GM21515 (cell line): Measurements from ENCODE around the gene KERA.

ENCODE experiments used
- ATAC-seq: cut with Tn5 transposase; IDR thresholded peaks from one replicate; pipeline ENCODE4 v1.9.1; 2021; ENCODE audit not compliant: unreplicated experiment

Gene KERA

DNA sequence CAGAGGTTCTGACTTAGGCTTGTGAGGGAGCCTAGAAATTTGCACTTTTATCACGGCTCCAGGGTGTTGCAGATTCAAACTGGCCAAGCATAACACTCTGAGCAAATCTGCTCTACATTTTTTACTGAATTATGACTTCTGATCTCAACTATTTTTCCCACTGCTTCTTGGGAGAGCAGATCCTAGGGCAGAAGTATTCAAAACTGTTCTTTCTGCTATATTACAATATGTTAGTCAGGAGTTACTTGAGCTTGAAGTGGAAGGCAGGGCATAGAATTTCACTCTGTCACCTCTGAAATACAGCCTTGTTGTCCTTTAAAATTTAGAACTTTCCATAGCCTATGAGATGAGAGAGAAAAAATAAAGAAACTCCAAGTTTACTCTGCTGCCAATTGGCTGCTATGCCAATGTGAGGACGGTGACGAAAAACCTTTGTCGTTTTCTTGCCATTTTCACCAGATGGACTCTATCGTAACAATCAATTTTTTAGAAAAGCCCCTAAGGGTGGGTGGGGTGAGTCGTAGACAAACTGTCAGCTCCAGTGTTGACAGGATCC, 16.4 kb upstream of the KERA start:
- ATAC-seq: no peak

DNA sequence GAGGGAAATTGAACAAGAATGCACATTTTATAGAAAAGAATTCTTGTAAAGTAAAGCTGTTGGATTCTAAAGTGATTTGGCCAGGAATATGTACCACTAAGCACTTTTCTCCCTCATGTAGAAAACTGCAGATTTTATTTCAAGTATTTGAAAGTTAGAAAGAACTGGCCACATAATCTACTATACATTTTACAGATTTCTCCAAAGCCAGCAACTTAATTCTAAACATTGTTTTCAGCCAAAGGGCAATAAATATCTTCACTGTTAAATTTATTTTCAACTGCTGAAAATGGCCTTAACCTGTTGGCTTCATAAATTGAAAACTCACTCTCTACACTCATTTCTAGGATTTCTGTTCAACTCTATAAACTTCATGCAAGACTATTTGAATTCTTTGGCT, 15.6 kb upstream of the KERA start:
- no peak for ATAC-seq

DNA sequence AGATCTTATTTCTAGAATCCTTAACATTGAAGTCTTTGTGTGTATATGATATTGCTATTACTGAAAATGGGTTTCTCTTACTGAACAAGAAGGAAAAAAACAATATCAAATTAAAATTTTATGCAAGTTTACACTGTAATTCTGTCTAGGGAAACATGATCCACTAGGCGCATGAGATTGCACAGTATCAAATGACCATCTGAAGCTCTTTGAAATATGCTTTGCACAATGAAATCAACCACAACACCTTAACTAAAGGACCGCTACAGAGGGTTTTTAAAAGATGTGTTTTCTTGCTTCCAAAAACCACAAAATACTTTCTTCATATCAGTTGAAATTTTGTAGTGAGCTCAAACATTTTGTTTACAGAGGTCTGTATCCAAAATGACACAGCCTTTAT, 15.1 kb upstream of the KERA start:
- ATAC-seq: no peak

DNA sequence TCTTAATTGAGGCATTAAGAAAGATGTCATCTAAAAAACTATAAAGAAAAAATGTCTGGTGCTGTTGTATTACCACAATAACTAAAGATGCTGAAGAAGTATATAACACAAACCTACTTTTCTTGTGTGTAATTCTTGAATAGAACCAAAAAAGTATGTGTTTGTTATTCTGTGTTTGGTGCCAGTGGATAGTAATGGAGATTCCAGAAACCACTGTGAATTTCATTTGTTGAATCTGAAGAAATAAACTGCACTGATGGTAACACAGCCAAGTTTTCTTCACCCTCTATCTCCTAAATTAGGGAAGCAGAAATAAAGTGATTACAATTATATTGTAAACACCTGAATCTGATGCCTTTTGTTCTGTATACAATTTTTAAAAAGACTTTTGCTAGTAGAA, 13.1 kb upstream of the KERA start:
- no peak for ATAC-seq

DNA sequence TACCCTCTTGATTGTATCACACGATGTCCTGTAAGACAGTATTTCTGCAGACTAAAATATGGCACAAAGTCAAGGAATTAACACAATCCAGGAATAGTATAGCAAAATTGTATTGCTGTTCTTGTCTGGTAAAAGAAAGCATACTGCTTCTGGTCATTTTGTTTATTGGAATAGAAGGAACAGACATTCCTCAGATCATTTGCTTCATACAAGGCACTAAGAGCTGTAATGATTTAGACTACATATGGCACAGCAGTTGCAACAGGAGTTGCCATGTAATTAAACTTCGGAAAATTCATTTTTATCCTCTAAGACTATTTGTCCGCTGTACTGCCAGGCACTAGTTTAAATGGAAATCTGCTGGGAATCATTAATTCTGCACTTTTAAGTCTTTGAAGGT, 7.6 kb upstream of the KERA start:
- ATAC-seq: no peak

DNA sequence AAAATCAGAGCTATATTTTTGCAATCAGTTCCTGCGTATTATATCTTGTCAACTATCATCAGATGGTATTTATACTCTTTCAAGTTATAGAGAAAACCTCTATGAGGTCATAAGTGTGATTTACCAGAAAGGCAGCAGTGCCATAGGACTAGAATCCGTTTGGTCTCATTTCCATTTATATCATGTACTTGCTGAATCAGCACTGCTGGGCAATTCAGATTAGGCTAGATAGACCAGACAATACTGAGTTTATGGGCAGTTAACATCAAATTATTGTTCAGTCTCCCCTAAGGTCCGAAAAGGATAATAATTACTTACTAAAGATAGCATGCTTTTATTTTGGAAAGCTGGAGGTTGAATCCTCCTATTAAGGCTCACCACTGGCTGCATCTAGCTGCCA, 6.8 kb upstream of the KERA start:
- no peak for ATAC-seq

DNA sequence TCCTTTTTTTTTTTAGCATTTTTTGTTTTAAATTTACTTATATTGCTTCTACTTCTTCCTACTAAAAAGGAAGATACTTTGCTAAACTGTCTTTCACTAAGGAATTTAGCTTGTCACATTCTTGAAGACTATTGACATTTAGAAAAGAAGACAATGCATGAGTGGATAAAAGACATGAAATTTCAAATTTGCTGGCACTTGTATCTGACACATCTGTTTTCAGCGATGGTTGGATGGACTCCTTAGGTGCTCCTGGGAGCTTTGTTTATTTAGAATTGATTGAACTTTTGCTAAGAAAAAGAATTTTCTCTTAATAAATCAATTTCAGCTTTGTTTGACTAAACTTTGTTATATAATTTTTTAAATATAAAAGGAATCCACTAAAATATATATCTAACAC, 3.3 kb upstream of the KERA start:
- no peak for ATAC-seq

DNA sequence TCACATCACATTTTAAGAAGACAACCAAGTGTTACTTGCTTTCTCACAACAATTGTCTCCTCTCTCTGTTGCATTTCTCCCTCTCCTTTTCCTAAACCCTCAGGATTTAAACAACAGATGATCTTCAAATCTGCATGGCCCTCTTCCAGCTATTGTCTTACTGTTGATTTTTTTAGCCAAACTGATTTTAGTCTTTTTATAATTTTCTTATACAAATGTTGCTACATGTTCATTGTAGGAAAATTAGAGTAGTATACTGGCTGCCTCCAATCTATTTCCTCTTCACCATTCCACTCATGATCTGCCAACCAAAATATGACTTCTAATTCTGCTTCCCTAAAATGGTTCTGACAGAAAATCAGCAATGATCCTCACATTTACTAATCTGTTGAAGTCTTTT, 1.4 kb upstream of the KERA start:
- ATAC-seq: no peak

DNA sequence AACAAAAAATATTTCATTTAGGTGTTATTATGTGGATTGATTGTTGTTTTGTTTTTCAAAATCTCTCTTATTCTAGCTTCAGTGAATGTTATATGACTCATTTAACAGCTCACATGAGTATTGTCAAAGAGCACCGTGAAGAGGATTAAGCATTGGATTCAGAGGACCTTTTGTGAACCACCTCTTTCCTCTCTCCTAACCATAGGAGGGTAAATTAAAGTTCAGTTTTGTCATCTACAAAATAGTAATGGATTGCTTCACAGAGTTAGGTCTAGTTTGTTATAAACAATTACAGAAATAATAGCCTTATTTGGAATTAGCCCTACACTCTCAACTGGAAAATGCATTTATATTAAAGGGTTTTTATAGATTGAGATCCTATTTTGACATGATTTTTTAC, 962 bp upstream of the KERA start:
- no peak for ATAC-seq

DNA sequence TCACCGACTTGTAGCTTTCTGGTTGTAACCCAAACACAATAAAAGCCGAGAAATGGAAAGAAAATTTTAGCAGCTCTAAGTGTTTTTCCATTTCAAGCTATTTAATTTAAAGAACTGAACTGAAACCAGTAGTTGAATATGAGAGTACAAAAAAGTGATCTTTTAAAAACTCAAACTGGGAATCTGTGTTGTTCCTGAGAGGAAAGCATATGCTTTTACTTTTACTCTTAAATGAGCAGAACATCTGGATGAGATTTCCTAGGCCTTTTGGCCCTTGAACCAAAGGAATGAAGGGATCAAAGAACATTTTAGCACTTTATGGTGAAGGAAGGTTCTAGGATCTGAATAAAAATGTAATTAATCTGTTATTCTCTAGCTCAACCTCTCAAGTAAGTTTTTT, 1.3 kb downstream of the KERA start:
- ATAC-seq: no peak

DNA sequence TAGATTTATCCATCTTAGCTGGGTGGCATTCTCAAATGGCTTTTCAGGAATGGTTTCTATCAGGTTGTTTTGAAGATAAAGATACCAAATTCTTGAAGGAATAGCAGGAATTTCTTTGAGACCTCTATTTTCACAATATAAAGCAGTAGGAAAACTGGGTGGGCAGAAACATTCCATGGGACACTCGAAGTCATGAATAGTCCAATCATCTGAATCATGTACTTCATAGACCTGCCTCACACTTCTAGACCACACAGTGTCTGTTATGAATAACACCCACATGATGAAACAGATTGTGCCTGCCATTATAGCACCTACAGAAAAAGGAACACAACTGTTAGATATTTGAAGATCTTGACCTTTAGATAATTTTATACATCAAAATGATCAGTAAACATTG, 1.8 kb downstream of the KERA start:
- ATAC-seq: no peak

DNA sequence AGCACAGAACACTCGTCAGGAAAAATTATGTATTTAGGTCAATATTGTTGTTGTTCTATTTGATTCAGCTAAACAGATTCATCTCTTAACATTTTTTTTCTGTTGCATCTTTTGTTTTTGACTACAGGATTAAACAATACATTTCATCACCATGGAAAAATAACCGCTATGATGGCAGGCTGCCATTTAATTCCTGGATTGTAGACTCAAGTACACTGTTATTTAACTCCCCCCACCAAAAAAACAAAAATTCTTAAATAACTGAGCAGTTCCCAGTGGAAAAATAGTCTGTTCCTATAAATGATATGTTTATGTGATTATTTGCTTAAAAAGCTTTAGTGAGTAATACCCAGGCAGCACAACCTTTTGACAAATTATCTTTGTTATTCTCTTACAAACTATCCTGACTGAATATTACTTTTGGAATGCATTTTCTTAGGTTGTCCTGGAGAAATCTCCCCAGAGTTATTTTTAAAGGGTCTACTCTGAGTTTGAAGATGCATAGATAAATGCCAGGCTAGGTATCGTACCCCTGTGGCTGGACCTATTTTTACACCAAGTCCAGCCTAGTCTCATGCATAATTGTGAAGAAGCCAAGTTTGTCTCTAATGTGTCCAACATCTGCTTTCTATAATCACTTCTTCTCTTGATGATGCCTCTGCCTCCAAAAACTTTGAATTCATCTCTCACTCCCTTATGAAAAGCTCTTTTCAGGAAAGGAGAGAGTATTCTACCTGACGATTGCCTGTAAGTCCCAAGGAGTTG, 3.7 kb downstream of the KERA start:
- no peak for ATAC-seq

DNA sequence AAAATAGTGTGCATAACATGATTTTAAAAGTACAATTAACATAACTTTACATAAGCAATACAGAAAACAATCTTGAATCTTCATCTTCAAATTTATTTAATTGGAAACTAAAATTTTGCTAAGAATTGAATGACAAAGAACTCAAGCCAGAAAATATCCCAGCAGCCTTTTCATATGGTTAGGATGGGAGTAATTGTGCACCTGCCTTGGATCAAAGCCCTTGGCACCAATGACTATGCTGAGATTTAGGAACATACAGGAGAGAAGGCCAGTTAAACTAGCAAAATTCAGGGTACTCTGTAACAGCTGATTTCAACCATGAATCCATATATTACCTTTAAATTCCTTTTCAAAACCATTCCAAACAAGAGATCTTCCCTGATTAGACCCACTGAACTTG, 5.8 kb downstream of the KERA start:
- ATAC-seq: no peak

DNA sequence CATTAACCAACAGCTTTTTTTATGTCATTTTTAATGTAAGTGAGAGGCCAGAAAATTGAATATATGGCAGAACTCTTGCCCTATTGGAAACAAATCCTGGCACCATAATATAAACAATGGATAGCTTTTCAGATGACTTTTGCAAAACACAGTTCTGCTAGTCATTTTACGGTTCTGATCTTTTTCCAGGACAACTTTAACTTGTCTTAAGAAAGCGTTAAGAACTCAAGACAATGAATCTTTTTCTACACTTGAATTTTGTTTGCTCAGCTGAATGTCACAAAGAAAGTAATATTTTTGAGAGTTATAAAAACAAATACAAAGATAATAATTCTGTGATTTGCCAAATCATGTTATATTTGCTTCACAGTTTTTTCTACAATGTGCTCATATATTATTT, 13.2 kb downstream of the KERA start:
- ATAC-seq: no peak

DNA sequence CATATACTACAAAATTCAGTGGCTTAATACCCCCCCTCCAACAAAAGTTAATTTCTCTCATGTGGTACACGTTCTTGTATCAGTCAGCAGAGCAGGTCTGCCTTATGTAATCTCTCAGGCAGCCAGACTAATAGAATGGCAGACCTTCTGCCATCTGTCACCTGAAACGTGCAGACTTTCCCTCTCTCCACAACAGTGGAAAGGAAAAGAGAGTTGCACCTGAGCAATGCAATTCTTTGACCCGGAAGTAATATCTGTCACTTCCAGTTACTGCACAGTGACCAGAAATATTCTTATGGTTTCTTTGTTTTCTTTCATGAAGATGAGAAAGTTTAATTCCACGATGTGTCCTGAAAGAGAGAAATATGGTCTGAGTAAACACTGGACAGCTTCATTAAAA, 14.4 kb downstream of the KERA start:
- no peak for ATAC-seq

DNA sequence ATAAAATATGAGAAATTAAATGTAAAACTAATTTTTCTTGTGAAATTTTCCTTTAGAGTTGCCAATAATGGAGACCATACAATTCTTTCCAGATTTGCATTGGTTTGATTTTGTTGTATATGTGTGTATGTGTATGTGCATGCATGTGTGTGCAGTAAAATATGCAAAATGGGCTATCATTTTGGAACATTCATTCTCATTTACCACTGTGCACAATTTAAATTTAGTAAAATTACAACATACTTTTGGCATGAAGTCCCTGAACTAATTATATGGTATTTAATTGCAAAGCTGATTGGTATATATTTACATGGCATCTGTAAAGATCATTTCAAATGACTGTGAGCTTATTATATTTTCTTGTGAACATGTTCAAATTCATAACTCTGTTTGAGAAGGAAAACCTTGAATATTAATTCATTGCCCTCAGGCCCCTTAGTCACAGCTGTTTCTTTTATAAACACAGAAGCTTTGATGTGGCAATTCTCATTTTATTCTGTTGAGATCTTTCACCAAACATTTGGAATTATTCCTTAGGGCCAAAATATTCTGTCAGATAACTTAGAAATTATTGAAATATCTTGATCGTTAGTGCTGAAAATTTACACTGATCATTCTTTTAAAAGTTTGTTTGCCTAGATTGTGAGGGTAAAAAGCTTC, 17.6 kb downstream of the KERA start:
- ATAC-seq: no peak

DNA sequence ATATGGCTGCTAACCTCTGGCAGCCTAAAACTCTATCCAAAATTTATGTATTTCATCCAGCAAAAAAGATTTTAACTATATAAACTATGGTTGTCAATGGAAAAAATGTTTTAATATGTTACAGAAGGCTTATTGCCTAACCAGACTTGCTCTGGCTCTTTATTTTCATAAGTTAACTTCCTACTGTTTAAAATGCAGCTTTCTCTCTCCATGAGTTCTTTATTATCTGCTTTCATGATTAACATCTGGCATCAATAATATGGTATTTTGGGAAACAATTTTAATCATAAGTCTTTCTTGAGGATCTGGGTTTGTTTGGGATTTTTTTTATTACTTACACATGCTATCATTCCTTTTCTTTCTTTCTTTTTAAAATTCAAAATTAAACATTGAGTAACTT, 20.5 kb downstream of the KERA start:
- no peak for ATAC-seq

DNA sequence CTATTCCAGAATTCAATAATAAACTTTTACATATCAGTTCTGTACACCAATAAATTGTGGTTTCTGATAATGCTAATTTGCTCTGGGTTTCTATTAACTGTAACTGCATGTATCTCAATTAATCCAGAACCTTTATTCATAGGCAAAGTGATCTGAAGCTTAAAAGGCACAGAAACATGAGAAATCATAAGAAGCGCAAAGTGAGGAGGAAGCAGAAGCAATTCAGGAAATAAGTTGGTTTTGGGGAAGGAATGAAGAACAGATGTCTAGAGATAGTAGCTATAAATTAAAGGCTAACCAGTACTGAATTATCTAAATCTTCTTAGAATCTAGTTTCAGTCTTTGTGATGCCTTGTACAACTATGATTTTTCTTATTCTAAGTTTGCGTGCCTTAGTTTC, 24.6 kb downstream of the KERA start:
- ATAC-seq: no peak

DNA sequence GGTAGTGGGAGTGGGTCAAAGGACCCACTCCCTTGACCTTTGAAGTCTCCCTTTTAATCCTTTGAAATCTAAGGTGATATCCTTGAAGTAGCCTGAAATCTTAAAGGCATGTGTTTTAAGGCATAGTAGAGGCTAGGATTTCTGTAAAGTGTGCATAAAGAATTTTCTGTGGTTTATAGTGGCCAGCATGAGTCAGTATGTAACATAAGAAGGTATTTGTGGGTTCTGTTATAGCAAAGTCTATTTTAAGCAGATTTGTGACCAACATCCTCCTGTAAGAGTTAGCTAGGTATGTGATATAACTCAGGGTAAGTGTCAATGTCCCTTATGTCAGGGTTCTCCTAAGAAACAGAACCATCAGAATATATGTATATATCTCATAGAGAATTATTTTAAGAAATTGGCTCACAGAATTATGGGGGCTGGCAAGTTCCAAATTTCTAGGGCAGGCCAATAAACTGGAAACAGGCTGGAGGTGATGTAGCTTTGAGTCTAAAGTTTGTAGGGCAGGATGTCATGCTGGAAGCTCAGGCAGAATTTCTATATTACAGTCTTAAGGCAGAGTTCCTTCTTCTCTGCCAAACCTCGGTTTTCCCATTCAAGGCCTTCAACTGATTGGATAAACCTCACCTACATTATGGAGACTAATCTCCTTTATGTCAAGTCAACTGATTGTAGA, 34.4 kb downstream of the KERA start:
- ATAC-seq: peak; percentile 44

DNA sequence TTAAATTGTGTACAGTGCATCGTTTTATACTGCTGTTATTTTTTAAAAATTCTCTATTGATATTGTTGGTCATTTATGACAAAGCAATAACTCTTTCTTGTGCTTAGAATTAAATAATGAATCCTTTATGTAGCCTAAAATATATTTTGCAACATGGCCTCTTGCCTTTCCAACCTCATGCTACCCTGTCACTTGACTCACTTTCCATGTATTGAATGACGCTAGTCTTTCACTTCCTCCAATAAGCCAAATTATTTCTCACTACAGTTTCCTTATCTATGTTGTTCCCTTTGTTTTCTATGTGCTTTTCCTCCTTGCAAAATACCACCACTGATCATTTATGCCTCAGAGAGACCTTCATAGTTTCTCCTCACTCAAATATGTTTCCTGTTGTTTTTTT, 36.7 kb downstream of the KERA start:
- ATAC-seq: no peak

DNA sequence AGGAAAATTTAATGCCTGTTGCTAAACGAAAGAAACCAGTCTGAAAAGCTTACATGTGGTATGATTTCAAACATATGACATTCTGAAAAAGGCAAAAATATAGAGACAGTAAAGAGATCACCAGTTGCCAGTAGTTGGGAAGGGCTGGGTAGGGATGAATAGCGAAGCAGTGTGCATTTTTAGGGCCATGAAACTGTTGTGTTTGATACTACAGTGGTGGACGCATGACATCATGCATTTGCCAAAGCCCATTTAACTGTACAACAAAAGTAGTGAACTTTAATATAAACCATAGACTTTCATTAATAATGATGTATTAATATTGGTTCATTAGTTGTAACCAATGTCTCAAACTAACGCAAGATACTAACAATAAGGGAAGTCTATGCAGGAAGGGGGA, 38.4 kb downstream of the KERA start:
- ATAC-seq: no peak
